Stimulated activated CD4-positive, alpha-beta T cell treated with anti-CD3 and anti-CD28 coated beads, Interleukin-15, amount 100 ng/mL, for 1 hour (primary cell): ENCODE results near the gene DNAJA2.
"Not testable (repeated sequence)": the region's sequence is repeated elsewhere in the genome, so short reads cannot be mapped to it uniquely, and the experiment has no call there.

Experiments
- DNase-seq, 2 donors: peaks; one replicate each; pipeline ENCODE4 v3.0.0-alpha.2; 2020; ENCODE audit warnings: low read depth in 1 of 2, low spot score in 1 of 2

DNAJA2 gene

DNA sequence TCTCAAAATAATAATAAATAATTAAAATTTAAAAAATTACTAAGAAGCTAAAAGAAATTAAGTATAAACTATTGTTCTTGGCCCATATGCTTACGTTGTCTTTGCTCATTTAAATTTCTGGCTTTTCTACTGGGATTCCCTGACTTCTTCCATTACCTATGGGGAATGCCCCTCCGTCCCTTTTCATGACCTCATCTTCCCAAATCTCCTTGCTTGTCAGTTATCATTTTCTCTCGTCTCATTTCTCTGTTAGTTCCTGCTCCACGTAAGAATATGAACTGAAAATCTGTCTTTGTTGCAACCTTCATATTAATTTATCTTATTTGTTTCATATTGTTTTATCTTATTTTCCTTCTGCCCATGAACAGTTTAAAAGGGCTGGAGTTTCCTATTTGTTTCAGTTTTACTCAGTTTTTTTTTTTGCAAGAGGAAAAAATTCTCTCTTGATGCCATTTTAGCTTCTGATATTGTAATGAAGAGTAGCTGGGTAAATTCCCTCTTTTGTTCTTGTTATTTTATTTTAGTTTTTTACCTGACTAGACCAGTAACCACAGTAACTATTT, 2.5 kb upstream of the DNAJA2 start:
- DNase-seq: no peak

DNA sequence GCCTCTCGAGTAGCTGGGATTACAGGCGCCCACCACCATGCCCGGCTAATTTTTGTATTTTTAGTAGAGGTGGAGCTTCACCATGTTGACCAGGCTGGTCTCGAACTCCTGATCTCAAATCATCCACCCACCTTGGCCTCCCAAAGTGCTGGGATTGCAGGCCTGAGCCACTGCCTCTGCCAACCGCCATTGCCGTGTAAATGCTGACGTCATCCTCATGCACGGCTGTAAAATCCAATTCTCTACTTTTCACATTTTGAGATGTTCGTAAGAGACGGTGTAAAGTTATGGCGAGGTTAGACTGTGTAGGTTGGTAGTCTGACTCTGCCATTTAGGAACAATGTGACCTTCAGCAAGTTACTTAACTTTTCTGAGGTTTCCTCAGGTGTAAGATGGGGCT, 1.7 kb upstream of the DNAJA2 start:
- DNase-seq: no peak

- DNase-seq: no peak
These were observed 878 bp upstream of the DNAJA2 start for GRCh38 chr16:46974352-46974751.

GRCh38 chr16:46973996-46974324, 486 bp upstream of the DNAJA2 start:
- no peak for DNase-seq

DNA sequence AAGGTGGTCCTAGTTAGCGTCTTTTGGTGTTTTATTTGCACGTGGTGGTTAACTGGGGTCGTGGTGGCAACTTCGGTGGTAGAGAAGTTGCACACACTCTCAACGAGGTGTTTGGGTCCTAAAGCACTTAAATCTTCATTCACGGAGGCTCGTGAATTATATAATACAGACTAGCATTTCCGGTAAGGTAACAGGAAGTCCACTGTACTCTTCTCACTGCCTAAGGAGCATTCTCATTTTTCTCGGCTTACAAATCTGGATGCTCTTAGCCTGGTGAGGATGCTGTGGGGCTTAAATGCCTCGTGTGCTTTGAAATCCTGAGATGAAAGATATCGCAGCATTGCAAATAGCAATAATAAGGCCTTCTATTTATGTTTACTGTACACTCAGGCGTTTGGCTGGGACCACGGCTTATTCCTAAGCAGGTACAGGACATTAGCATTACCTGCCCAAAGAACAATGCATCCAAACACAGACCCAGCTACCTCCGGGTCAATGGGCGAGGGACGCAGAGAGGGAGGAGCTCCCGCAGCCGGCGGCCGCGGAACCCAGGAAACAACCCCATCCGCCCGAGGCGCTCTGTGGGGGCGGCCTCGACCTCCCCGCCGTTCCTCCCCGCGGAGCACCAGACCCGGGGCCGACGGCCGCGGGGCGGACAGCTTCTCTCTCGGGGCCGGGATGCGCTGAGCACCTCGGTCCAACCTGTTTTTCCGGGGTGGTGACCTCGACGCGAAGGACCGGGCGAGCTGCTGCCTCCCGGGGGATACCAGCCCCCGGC, 856 bp downstream of the DNAJA2 start:
- DNase-seq: peak; percentile 13 to 27

DNA sequence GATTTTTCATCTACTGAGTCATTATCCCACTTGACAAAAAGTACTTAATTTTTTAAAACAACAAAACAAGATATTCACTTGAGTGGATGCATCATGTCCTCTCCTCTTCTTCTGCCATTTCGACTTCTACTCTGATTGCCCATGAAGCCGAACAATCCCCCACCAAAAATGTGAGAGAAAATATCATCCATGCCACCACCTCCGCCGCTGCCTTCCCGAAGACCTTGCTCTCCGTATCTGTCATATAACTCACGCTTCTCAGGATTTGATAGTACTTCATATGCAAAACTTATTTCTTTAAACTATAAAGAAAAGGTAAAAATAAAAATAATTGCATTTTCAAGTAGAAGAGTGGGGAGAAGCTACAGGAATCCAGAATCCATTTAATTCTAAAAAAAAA, 2.2 kb downstream of the DNAJA2 start:
- no peak for DNase-seq

DNA sequence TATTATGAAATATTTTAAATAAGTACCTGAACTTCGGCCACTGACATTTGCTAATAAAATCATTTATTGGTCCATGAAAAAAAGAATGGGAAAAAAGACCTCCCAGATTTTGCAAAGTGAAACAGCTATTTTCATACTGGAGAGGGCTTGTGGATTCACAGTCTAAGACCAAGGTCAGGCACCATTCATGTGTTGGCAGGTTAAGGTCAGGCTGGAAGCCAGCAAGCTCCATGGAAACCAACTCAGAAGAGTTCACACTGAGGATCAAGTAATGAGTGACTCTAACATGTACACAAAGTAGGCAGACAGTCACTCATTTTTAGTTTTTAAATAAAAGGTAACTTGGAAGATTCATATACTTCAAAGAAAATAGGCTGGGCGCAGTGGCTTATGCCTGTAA, 3.4 kb downstream of the DNAJA2 start:
- no peak for DNase-seq

GRCh38 chr16:46968063-46968435, 5.4 kb downstream of the DNAJA2 start:
- DNase-seq: no peak

GRCh38 chr16:46962629-46963028, 10.8 kb downstream of the DNAJA2 start:
- DNase-seq: no peak

DNA sequence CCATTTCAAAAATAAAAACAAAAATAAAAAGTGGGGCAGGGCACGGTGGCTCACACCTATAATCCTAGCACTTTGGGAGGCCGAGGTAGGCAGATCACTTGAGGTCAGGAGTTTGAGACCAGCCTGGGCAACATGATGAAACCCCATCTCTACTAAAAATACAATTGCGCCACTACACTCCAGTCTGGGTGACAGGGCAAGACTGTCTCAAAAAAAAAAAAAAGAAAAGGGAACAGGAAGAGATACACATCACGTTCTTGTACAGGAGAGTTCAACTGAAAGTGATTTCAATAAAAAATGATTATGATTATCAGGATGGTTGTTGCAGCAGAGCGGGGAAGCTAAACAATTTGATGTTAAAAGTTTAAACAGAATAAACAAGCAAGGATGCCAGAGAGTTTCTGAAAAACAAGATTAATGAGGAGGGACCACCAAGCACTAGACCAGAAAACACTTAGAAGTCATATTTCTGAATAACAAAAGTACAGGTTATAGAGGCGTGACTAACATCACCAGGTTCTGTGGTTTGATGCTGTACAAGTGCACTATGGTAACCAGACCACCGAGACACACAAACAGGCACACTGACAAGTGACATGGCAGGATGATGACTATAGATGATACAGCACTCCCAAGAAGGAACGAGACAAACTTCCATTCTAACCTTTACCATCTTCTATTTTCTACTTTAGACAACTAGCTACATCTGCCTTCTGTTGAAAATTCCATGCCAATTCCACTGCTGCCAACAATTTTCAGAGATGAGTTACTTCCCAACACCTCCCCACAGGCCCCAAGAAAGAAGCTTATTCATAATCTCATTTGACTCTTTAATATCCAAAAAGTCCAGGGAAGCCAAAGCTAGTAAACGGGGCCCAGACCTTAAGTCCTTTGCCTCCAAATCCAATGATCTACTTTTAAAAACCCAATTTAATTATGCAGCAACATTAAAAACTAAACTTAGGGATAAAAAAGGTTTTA, 11.8 kb downstream of the DNAJA2 start:
- no peak for DNase-seq

- no peak for DNase-seq
These were observed 18.9 kb downstream of the DNAJA2 start for GRCh38 chr16:46954562-46954961.

DNA sequence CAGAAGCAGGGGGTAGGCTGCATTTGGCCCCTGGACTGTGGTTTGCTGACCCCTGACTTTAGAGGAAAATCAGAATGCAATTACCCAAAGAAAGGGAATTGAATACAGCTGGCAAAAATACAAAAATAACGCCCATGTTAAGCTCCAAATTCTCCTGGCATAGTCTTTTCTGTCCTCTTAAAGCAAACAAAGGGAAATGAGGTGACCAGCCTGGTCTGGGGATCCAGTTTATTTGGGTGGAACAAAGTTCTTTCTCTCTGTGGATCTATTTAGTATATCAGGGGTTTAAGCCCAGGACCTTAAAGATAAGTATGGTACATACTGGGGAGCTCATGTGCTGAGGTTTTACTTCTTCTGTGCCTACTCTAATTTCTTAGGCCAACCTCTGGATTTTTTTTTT, 23.5 kb downstream of the DNAJA2 start:
- no peak for DNase-seq

DNA sequence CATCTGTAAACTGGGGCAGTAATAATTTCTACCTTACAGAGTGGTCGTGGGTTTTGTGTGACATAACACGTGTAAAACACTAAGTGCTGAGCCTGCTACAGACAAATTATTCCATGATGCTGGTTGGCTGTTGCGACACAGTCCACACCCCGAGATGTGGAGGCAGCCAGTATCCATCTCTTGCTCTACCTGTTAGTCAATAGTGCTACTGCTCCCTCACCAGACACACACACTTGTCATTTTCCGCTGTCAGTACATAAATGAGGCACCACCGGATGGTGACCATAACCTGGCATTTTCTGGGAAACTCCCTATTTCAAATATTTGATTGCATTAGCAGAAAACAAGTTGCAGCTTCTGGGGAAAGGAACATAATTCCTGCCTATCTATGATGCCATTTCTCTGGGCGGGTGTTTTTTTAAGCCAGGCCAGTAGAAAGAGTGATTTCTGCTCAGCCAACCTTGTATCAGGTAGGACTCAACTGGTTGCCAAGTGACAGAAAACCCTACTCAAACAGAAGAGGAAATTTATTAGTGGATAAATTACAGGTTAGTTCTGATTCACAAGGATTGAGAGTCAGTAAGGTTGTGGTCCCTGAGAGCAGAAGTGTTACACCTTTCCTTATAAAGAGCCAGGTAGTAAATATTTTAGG, 24.1 kb downstream of the DNAJA2 start:
- no peak for DNase-seq

DNA sequence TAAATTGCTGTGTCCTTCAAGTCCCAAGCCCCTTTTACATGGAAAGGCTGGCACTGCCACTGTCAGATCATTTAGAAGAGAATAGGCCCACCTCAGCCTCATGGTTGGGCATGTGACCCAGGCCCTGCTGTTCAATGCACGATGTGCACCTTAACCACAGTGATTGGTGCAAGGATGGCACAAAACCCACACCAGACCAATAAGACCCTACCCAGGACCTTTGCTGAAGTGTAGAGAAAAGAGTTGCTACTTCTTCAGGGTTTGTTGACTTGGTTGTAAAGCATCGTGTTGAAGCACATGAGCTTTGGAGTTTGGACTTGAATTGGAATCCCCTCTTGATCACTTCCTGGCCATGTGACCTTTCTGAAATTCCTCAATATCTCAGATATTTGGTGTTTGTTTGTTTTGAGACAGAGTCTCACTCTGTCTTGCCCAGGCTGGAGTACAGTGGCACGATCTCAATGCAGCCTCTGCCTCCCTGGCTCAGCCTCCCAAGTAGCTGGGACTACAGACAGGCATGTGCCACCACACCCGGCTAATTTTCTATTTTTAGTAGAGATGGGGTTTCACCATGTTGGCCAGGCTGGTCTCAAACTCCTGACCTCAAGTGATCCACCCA, 24.8 kb downstream of the DNAJA2 start:
- no peak for DNase-seq

DNA sequence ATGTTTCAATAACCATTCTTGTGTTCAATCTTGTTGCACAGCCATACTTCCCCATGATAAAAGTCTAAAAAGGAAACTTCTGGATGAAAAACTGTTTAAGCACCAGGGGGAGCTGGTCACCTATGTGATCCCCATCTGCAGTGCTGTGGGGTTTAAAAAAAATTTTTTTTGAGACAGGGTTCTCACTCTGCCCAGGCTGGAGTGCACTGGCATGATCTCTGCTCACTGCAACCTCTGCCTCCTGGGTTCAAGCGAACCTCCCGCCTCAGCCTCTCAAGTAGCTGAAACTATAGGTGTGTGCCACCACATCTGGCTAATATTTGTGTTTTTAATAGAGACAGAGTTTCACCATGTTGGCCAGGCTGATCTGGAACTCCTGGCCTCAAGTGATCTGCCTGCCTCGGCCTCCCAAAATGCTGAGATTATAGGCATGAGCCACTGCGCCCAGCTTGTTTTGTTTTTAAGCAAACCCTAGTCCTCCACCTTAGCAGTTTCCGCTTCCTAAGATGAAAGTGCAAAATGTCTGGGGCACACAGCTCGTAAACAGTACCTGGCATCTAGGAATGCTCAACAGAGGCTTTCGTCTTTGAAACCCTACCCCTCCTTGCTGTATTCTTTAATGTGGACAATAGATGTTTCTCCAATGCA, 25.4 kb downstream of the DNAJA2 start:
- DNase-seq: no peak

GRCh38 chr16:46944713-46945112, 28.8 kb downstream of the DNAJA2 start:
- DNase-seq: not testable (repeated sequence)

DNA sequence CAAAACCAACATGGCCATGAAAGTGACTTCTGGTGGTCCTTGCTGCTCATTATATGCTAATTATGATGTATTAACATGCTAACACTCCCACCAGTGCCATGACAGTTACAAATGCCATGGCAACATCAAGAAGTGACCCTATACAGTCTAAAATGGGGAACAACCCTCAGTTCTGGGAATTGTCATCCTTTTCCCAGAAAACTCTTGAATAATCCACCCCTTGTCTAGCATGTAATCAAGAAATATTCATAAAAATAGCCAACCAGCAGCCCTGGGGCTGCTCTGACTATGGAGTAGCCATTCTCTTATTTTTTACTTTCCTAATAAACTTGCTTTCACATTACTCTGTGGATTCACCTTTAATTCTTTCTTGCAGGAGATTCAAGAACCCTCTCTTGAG, 35.9 kb downstream of the DNAJA2 start:
- no peak for DNase-seq

DNA sequence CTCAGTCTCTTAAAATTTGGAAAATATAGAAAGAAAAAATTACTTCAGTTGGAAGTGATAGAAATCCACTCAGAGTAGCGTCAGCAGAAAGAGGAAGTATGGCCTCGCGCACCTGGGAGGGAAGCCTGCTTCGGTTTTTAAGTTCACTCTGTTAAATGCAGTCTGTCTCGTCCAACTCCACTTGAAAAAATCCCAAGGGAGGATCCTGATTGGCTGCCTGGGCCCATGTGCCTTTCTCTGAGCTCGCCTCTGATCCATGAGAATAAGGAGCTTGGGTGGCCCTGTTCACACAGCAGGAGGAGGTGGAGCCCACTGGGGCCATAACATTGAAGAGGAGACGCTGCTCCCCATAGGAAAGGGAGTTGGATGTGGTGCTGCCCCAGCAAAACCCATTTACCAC, 40.7 kb downstream of the DNAJA2 start:
- no peak for DNase-seq

DNA sequence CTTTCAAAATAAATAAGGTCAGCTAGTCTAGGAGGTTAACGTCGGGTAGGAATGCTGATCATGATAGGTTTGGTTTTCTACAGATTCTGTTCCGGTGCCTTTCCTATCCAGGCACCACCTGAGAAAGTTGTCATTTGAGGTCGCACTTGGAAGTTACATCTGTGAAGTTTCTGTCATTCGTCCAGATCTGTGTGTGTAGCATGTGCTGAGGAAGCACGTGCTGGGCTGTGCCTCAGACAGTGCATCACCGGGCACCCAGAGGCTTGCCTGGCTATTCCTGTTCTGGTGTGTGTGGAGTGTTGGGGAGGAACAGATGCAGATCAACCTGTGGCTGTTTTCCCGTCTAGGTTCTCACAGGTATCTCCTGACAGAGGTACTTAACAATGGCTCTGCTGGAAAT, 42.6 kb downstream of the DNAJA2 start:
- no peak for DNase-seq
